HG03571 (cell line): ENCODE results near the gene MAGEA2B.
"Not testable (repeated sequence)": the region's sequence is repeated elsewhere in the genome, so short reads cannot be mapped to it uniquely, and the experiment has no call there.

Source experiments
- ATAC-seq: cut with Tn5 transposase; IDR thresholded peaks from one replicate; pipeline ENCODE4 v1.9.1; 2021; ENCODE audit not compliant: unreplicated experiment

Gene MAGEA2B

DNA sequence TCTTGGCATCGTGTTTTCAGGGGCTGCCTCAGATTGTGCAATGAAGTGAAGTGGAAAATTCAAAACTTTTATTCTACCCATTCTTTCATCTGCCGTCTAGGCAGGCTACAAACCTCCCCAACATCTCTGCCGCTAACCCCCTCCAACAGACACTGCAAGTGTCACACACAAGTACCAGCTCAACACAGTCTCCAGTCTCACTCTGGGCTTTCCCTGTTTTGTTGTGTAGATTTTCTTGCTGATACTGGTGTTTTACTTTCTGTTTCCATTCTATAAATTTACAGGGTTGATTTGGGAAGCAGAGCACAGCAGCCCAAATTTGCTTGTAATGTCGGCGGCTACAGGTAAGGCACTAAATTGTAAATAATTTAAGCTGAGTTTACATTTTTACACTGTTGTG lies 40.4 kb downstream of the MAGEA2B start:
- not testable (repeated sequence) for ATAC-seq

DNA sequence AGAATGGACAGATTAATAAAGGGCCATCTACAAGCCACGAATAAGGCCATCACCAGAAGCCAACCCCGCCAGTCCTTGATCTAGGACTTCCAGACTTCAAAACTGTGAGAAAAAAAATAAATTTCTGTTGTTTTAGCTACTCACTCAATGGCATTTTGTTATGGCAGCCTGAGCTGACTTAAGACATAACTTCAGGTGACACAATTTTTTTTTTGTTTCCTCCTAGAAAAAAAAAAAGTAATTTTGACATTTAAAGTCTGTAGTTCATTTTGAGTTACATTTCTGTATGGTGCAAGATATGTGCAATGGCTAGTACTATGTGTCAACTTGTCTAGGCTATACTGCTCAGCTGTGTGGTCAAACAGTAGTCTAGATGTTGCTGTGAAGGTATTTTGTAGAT lies 44.5 kb downstream of the MAGEA2B start, which contains the start of gene CSAG3:
Gene CSAG3 (plus strand): TSS at position 301 of the 400 bp plus-strand sequence.
- not testable (repeated sequence) for ATAC-seq

DNA sequence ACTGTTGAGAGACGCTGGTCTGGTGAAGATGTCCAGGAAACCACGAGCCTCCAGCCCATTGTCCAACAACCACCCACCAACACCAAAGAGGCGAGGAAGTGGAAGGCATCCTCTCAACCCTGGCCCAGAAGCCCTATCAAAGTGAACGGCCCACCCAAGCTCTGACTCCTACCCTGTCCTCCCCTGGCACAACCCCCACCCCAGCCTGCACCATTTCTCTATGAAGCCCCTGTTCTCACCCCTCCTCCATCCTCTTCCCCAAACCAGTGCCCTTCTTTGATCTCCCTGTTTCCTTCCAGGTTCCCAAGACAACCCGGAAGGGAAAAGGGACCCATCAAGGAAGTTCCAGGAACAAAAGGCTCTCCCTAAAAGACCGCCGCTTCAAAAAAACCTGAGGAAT lies 45.1 kb downstream of the MAGEA2B start:
- not testable (repeated sequence) for ATAC-seq

- not testable (repeated sequence) for ATAC-seq
Observed at GRCh38 chrX:152761582-152761981, 47.2 kb downstream of the MAGEA2B start.

DNA sequence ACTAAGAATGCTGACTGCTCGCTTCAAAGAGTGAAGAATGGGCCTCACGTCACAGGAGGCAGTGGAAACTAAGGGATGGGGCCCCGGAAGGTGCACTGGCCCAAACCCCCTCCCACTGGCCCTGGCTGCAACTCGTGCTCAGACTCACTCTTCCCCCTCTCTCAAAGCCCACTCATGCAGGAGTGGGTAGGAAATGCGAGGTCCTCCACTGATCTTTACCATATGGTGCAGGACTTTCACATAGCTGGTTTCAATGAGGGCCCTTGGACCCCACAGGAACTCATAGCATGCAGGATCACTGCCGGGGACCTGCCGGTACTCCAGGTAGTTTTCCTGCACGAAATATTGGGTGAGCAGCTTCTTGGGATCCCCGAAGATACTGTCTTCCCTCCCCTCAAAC lies 52.1 kb downstream of the MAGEA2B start:
- not testable (repeated sequence) for ATAC-seq
